ENCODE data around the gene CTCF.

Gene CTCF

GRCh38 chr16:67555795-67556212 lies 6.5 kb upstream of the CTCF start:
- H3K79me2 ChIP-seq (ENCODE audit: control insufficient read depth, insufficient read depth, low read length), result peaks cover 3% of the 10 kb centered on the region

DNA sequence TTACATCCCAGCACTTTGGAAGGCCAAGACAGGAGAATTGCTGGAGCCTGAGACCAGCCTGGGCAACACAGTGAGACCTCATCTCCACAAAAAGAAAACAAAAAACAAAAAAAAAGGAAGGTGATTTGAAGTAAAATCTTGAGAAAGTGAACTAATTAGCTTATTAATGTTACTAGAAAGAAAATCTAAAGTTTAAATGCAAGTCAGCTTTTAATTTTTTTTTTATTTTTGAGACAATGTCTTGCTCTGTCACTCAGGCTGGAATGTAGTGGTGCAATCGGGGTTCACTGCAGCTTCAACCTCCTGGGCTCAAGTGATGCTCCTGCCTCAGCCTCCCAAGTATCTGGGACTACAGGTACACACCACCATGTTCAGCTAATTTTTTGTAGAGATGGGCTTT lies 3.5 kb upstream of the CTCF start:
- no peak overlapping the region for H2BK120ac ChIP-seq (ENCODE audit: low read depth, low read length)
- WGBS (ENCODE audit: extremely low coverage, insufficient coverage, low lambda C conversion rate), result no CpG with 5 or more reads among the region's 1 CpG
- no peak overlapping the region for H3K4me3 ChIP-seq (ENCODE audit: low read length)
- H4K5ac ChIP-seq (ENCODE audit: low read length), result no peak overlapping the region
- no peak overlapping the region for H2BK5ac ChIP-seq (ENCODE audit: low read length)
- no peaks in the 10 kb centered on the region for H3K4me1 ChIP-seq (ENCODE audit: control insufficient read depth, low read depth, low read length)
- H3K27ac ChIP-seq (ENCODE audit: low read depth, low read length), result no peak overlapping the region
- peaks cover 6% of the 10 kb centered on the region for H3K79me1 ChIP-seq (ENCODE audit: low read length)
- H3K56ac ChIP-seq (ENCODE audit: low read length), result no peak overlapping the region
- H3K4ac ChIP-seq (ENCODE audit: low read depth, low read length), result no peak overlapping the region
- no peak overlapping the region for H3K4me2 ChIP-seq (ENCODE audit: low read length)
- H3K79me2 ChIP-seq (ENCODE audit: control insufficient read depth, insufficient read depth, low read length), result peaks cover 13% of the 10 kb centered on the region
- no peak overlapping the region for H2AK5ac ChIP-seq (ENCODE audit: low read length)
- DNase-seq, result no peak
- H3K9ac ChIP-seq (ENCODE audit: low read length), result no peak overlapping the region
- no peaks in the 10 kb centered on the region for H3K36me3 ChIP-seq (ENCODE audit: control insufficient read depth, insufficient read depth, low read length)
- H3K23ac ChIP-seq (ENCODE audit: low read length), result no peak overlapping the region
- H3K27me3 ChIP-seq (ENCODE audit: insufficient read depth, low read length, poor library complexity), result no peaks in the 10 kb centered on the region
- H4K8ac ChIP-seq (ENCODE audit: low read depth, low read length), result no peak overlapping the region
- H3K18ac ChIP-seq (ENCODE audit: low read length), result no peak overlapping the region
- H2BK15ac ChIP-seq (replicated peaks; ENCODE audit: low read depth), result no peak overlapping the region

More at GRCh38 chr16:67555795-67556212, 6.5 kb upstream of the CTCF start:
- H3K9ac ChIP-seq (ENCODE audit: low read length), result no peak overlapping the region
- H3K36me3 ChIP-seq (ENCODE audit: control insufficient read depth, insufficient read depth, low read length), result no peaks in the 10 kb centered on the region
- H2BK15ac ChIP-seq (replicated peaks; ENCODE audit: low read depth), result no peak overlapping the region
- no peak overlapping the region for H4K5ac ChIP-seq (ENCODE audit: low read length)
- H3K79me1 ChIP-seq (ENCODE audit: low read length), result peaks cover 3% of the 10 kb centered on the region
- H2BK5ac ChIP-seq (ENCODE audit: low read length), result no peak overlapping the region
- H3K56ac ChIP-seq (ENCODE audit: low read length), result no peak overlapping the region
- H3K23ac ChIP-seq (ENCODE audit: low read length), result no peak overlapping the region
- no peak overlapping the region for H3K18ac ChIP-seq (ENCODE audit: low read length)
- H3K4me1 ChIP-seq (ENCODE audit: control insufficient read depth, low read depth, low read length), result no peaks in the 10 kb centered on the region
- H4K8ac ChIP-seq (ENCODE audit: low read depth, low read length), result no peak overlapping the region
- H2AK5ac ChIP-seq (ENCODE audit: low read length), result no peak overlapping the region
- no peaks in the 10 kb centered on the region for H3K27me3 ChIP-seq (ENCODE audit: insufficient read depth, low read length, poor library complexity)
- no CpG with 5 or more reads among the region's 3 CpGs for WGBS (ENCODE audit: extremely low coverage, insufficient coverage, low lambda C conversion rate)
- DNase-seq, result no peak
- H2BK120ac ChIP-seq (ENCODE audit: low read depth, low read length), result no peak overlapping the region
- H3K4me2 ChIP-seq (ENCODE audit: low read length), result no peak overlapping the region
- no peak overlapping the region for H3K27ac ChIP-seq (ENCODE audit: low read depth, low read length)
- H3K4me3 ChIP-seq (ENCODE audit: low read length), result no peak overlapping the region
- H3K4ac ChIP-seq (ENCODE audit: low read depth, low read length), result no peak overlapping the region

GRCh38 chr16:67560827-67561342 lies 1.4 kb upstream of the CTCF start:
- no peak overlapping the region for H3K23ac ChIP-seq (ENCODE audit: low read length)
- peaks cover 6% of the 10 kb centered on the region for H3K79me1 ChIP-seq (ENCODE audit: low read length)
- H3K56ac ChIP-seq (ENCODE audit: low read length), result no peak overlapping the region
- no peak overlapping the region for H4K8ac ChIP-seq (ENCODE audit: low read depth, low read length)
- WGBS (ENCODE audit: extremely low coverage, insufficient coverage, low lambda C conversion rate), result no CpG with 5 or more reads among the region's 8 CpGs
- H3K4me2 ChIP-seq (ENCODE audit: low read length), result no peak overlapping the region
- DNase-seq, result no peak
- no peak overlapping the region for H3K18ac ChIP-seq (ENCODE audit: low read length)
- no peak overlapping the region for H2BK5ac ChIP-seq (ENCODE audit: low read length)
- H2BK15ac ChIP-seq (replicated peaks; ENCODE audit: low read depth), result no peak overlapping the region
- peaks cover 2% of the 10 kb centered on the region for H3K4me1 ChIP-seq (ENCODE audit: control insufficient read depth, low read depth, low read length)
- peak overlapping the region; percentile 51 for H3K9ac ChIP-seq (ENCODE audit: low read length)
- H3K4me3 ChIP-seq (ENCODE audit: low read length), result no peak overlapping the region
- no peak overlapping the region for H4K5ac ChIP-seq (ENCODE audit: low read length)
- no peak overlapping the region for H3K4ac ChIP-seq (ENCODE audit: low read depth, low read length)
- H3K27me3 ChIP-seq (ENCODE audit: insufficient read depth, low read length, poor library complexity), result no peaks in the 10 kb centered on the region
- no peaks in the 10 kb centered on the region for H3K36me3 ChIP-seq (ENCODE audit: control insufficient read depth, insufficient read depth, low read length)
- no peak overlapping the region for H2BK120ac ChIP-seq (ENCODE audit: low read depth, low read length)
- no peak overlapping the region for H2AK5ac ChIP-seq (ENCODE audit: low read length)
- H3K27ac ChIP-seq (ENCODE audit: low read depth, low read length), result no peak overlapping the region
- peaks cover 33% of the 10 kb centered on the region for H3K79me2 ChIP-seq (ENCODE audit: control insufficient read depth, insufficient read depth, low read length)

GRCh38 chr16:67561501-67561823 lies 864 bp upstream of the CTCF start:
- Histone ChIP-seq H2AK5ac (ENCODE audit: low read length) (no peak overlapping the region), H3K4me3 (ENCODE audit: low read length) (peak overlapping the region; percentile 69), H3K36me3 (ENCODE audit: control insufficient read depth, insufficient read depth, low read length) (no peaks in the 10 kb centered on the region), H3K23ac (ENCODE audit: low read length) (no peak overlapping the region), H3K4ac (ENCODE audit: low read depth, low read length) (no peak overlapping the region), H3K79me1 (ENCODE audit: low read length) (peaks cover 6% of the 10 kb centered on the region), H3K9ac (ENCODE audit: low read length) (peak overlapping the region; percentile 84), H3K18ac (ENCODE audit: low read length) (peak overlapping the region; percentile 93), H2BK15ac (replicated peaks; ENCODE audit: low read depth) (no peak overlapping the region), H2BK5ac (ENCODE audit: low read length) (peak overlapping the region; percentile 10), H4K5ac (ENCODE audit: low read length) (no peak overlapping the region), H3K4me2 (ENCODE audit: low read length) (peak overlapping the region; percentile 85), H3K56ac (ENCODE audit: low read length) (peak overlapping the region; percentile 91), H2BK120ac (ENCODE audit: low read depth, low read length) (no peak overlapping the region), H4K8ac (ENCODE audit: low read depth, low read length) (peak overlapping the region; percentile 58), H3K27ac (ENCODE audit: low read depth, low read length) (peak overlapping the region; percentile 94), H3K27me3 (ENCODE audit: insufficient read depth, low read length, poor library complexity) (no peaks in the 10 kb centered on the region), H3K4me1 (ENCODE audit: control insufficient read depth, low read depth, low read length) (peaks cover 2% of the 10 kb centered on the region), H3K79me2 (ENCODE audit: control insufficient read depth, insufficient read depth, low read length) (peaks cover 38% of the 10 kb centered on the region)
- WGBS (ENCODE audit: extremely low coverage, insufficient coverage, low lambda C conversion rate), result no CpG with 5 or more reads among the region's 8 CpGs
- DNase-seq, result no peak

DNA sequence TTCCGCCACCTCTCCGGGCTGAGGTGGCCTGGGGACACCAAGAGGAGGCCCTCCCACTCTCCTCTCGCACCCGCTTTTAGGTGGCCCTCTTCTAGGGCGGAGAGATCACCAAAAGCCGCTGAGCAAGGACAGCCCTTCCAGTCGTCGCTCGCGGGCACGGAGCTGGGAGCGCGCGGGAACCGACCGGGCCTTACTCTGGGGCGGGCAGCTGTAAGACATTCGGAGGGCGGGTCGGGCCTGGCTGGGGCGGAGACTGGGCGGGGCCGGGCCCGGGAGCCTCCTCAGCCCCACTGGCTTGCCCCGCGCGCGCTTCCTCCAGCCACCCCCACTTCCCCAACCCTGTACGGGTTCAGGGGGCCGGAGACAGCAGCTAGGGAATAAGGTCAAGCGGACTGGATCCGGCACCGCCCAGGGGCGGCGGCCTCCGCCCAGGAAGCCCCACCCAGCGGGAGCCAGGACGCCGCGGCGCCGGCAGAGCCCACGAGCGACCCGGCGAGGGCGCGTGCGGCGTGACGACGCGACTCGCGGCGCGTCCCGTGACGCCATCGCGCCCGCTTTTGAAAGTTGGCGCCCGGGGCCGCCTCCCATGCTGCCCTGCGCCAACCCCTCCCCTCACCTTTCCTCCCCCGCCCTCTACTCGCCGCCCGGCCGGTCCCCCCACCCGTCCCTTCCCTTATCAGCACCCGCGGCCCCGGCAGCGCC lies 351 bp upstream of the CTCF start:
- H2AK5ac ChIP-seq (ENCODE audit: low read length), result no peak overlapping the region
- H3K27ac ChIP-seq (ENCODE audit: low read depth, low read length), result peak overlapping the region; percentile 100
- no peak overlapping the region for H2BK15ac ChIP-seq (replicated peaks; ENCODE audit: low read depth)
- peaks cover 43% of the 10 kb centered on the region for H3K79me2 ChIP-seq (ENCODE audit: control insufficient read depth, insufficient read depth, low read length)
- no peaks in the 10 kb centered on the region for H3K27me3 ChIP-seq (ENCODE audit: insufficient read depth, low read length, poor library complexity)
- H3K9ac ChIP-seq (ENCODE audit: low read length), result peak overlapping the region; percentile 88
- H3K56ac ChIP-seq (ENCODE audit: low read length), result peak overlapping the region; percentile 91
- H3K79me1 ChIP-seq (ENCODE audit: low read length), result peaks cover 6% of the 10 kb centered on the region
- WGBS (ENCODE audit: extremely low coverage, insufficient coverage, low lambda C conversion rate), result no CpG with 5 or more reads among the region's 76 CpGs
- H4K8ac ChIP-seq (ENCODE audit: low read depth, low read length), result peak overlapping the region; percentile 58
- no peak overlapping the region for H4K5ac ChIP-seq (ENCODE audit: low read length)
- peak overlapping the region; percentile 85 for H3K4me2 ChIP-seq (ENCODE audit: low read length)
- no peak overlapping the region for H3K4ac ChIP-seq (ENCODE audit: low read depth, low read length)
- H3K4me1 ChIP-seq (ENCODE audit: control insufficient read depth, low read depth, low read length), result peaks cover 2% of the 10 kb centered on the region
- no peak overlapping the region for H3K23ac ChIP-seq (ENCODE audit: low read length)
- peak; percentile 98 for DNase-seq
- H2BK5ac ChIP-seq (ENCODE audit: low read length), result peak overlapping the region; percentile 10
- peak overlapping the region; percentile 69 for H3K4me3 ChIP-seq (ENCODE audit: low read length)
- no peak overlapping the region for H2BK120ac ChIP-seq (ENCODE audit: low read depth, low read length)
- H3K18ac ChIP-seq (ENCODE audit: low read length), result peak overlapping the region; percentile 93
- H3K36me3 ChIP-seq (ENCODE audit: control insufficient read depth, insufficient read depth, low read length), result no peaks in the 10 kb centered on the region

Data from mesendoderm (in vitro differentiated cells).